ENCODE measurements around the gene PNPLA2.
A peak's percentile ranks its signal among the peaks of the same experiment; 100 is the strongest.

The PNPLA2 gene

DNA sequence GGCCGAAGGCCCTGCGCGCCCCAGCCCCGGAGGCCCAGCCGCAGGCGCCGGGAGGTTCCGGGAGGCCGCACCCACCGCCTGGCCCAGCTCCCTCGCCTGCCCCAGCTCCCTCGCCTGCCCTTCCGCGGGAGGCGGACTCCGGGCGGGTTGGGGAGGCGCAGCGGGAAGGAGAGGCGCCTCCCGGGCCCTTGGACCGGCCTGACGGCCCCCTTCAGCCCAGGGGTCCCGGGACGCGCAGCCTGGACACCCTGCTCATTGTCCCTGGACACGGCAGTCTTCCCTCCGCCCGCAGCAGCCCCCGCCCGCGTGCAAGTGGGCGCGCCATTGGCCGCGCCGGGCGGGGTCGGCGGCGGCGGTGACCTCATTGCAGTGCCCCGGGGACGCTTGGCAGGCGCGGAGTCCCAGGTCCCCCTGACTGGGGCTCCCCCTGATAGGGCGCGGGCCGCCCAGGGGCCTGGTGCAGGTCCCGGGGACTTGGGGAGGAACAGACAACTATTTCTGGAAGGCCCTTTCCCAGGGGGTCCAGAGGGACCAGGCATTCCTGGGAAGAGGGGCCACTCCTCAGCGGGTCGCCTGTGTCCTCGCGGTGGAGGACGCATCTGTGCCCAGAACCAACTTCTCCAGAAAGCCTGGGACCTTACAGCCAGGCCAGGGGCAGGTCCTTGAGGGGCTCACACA, 14.5 kb downstream of the PNPLA2 start:
- no peak for DNase-seq
- peak overlapping the region; percentile 73 for H3K27ac ChIP-seq
- peak overlapping the region; percentile 73 for H3K4me3 ChIP-seq (ENCODE audit: low read depth, low read length)
- H3K36me3 ChIP-seq (replicated peaks), result peaks cover 20% of the 10 kb centered on the region
- in situ Hi-C loops (cut with HindIII; ENCODE audit: low pct_ligation_motif_present, low sequenced_read_pairs), result no loop called here
- H3K27me3 ChIP-seq (replicated peaks), result no peaks in the 10 kb centered on the region
- TF ChIP-seq, protein P1, sequence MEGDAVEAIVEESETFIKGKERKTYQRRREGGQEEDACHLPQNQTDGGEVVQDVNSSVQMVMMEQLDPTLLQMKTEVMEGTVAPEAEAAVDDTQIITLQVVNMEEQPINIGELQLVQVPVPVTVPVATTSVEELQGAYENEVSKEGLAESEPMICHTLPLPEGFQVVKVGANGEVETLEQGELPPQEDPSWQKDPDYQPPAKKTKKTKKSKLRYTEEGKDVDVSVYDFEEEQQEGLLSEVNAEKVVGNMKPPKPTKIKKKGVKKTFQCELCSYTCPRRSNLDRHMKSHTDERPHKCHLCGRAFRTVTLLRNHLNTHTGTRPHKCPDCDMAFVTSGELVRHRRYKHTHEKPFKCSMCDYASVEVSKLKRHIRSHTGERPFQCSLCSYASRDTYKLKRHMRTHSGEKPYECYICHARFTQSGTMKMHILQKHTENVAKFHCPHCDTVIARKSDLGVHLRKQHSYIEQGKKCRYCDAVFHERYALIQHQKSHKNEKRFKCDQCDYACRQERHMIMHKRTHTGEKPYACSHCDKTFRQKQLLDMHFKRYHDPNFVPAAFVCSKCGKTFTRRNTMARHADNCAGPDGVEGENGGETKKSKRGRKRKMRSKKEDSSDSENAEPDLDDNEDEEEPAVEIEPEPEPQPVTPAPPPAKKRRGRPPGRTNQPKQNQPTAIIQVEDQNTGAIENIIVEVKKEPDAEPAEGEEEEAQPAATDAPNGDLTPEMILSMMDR (IDR thresholded peaks at IDR 0.05; ENCODE audit: low read depth, low read length, missing control alignments), result no peak

DNA sequence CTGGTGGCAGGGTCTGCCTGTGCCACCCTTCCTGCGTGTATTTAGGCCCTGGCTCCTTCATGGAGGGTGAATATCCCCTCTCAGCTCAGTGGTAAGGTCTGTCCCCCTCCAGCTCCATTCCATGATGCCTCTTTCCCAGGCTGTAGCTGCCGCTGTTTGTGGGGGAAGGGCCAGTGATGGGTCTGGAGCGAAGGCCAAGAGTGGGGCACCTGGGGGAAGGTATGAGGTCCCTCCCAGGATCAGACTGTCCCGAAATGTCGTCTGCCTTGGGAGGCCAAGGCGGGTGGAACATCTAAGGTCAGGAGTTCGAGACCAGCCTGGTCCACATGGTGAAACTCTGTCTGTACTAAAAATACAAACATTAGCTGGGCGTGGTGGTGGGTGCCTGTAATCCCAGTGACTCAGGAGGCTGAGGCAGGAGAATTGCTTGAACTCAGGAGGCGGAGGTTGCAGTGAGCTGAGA, 15.2 kb downstream of the PNPLA2 start:
- in situ Hi-C loops (cut with HindIII; ENCODE audit: low pct_ligation_motif_present, low sequenced_read_pairs), result no loop called here
- peak; percentile 54 for DNase-seq
- Histone ChIP-seq H3K27me3 (replicated peaks) (no peaks in the 10 kb centered on the region), H3K27ac (peak overlapping the region; percentile 73), H3K4me3 (ENCODE audit: low read depth, low read length) (peak overlapping the region; percentile 73), H3K36me3 (replicated peaks) (peaks cover 26% of the 10 kb centered on the region)
- TF ChIP-seq, protein P1 (IDR thresholded peaks at IDR 0.05; ENCODE audit: low read depth, low read length, missing control alignments), result no peak

DNA sequence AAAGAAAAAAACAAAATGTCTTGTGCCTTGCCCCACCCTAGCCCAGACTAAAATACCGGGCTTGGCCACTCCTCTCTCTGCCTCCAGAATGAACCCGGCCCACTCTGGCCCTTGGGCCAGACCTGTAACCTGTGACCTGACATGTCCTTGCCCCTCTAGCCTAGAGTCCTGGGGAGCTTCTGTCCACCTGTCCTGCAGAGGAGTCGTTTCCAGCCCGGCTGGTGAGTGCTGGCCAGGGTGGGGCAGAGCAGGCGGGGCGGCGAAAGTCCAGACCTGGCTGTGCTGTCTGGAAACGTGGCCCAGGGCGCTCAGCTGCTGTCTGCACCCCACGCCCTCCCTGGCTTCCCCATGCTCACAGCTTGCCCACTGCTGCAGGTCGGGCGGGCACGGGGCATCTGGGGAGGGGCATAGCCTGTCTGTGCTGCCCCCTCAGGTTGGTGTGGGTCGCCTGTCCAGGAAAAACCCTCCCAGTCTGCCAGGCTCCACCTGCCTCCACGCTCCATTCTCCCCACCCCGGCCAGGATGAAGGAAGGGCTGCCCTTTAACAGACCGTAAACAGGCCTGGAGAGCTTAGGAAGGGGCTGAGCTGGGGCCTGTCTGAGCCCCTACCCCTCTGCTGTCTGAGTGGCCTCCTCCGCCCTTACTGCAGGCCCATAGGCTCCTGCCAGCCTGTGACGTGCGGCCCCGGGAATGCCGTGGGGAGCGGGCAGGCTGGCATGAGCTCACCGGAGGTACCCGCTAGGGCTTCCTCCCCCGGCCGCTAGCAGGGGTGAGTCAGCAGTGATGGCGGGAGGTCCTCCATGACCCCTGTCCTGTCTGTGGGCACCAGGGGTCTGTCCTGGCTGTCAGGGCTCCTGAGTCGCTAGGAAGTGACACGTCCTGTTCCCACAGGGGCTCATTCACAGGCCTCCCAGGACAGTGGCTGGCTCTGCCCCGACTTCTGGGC, 15.9 kb downstream of the PNPLA2 start:
- peak overlapping the region; percentile 39 for H3K4me3 ChIP-seq (ENCODE audit: low read depth, low read length)
- in situ Hi-C loops (cut with HindIII; ENCODE audit: low pct_ligation_motif_present, low sequenced_read_pairs), result no loop called here
- TF ChIP-seq, protein P1 (IDR thresholded peaks at IDR 0.05; ENCODE audit: low read depth, low read length, missing control alignments), result no peak
- DNase-seq, result no peak
- H3K27ac ChIP-seq, result peak overlapping the region; percentile 73
- no peaks in the 10 kb centered on the region for H3K27me3 ChIP-seq (replicated peaks)
- peaks cover 34% of the 10 kb centered on the region for H3K36me3 ChIP-seq (replicated peaks)

DNA sequence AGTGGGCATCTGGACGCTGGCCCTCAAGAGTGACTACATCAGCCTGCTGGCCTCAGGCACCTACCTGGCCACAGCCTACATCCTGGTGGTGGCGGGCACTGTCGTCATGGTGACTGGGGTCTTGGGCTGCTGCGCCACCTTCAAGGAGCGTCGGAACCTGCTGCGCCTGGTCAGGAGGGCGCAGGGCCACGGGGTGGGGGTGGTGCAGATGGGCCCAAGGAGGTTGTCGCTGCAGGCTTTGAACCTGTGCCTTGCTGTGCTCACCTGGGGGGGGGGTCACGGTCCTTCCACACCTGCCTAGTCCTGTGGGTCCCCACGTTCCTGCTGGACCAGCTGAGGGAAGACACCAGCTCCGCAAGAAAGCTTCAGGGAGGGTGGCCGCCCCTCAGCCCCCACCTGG, 17.6 kb downstream of the PNPLA2 start:
- no peak overlapping the region for H3K27ac ChIP-seq

DNA sequence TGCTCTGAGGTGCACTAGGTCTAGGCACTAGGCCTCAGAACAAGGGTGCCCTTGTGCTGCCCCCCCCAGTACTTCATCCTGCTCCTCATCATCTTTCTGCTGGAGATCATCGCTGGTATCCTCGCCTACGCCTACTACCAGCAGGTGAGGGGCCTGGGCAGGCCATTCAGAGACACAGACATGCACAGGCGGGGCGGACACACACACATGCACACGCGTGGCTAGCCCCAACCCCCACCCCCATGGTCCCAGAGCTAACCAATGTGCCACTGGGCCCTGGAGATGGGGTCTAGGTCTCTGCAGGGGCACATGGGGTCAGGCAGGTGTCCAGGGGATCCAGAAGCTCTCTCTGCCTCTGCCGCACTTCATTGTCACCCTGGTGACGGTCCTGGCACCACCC, 18.0 kb downstream of the PNPLA2 start:
- Histone ChIP-seq H3K27ac (no peak overlapping the region), H3K4me3 (ENCODE audit: low read depth, low read length) (no peak overlapping the region), H3K27me3 (replicated peaks) (no peaks in the 10 kb centered on the region), H3K36me3 (replicated peaks) (peaks cover 50% of the 10 kb centered on the region)
- DNase-seq, result no peak
- in situ Hi-C loops (cut with HindIII; ENCODE audit: low pct_ligation_motif_present, low sequenced_read_pairs), result no loop called here
- TF ChIP-seq, protein P1 (IDR thresholded peaks at IDR 0.05; ENCODE audit: low read depth, low read length, missing control alignments), result no peak

More for the DNA sequence above, 17.6 kb downstream of the PNPLA2 start:
- peaks cover 49% of the 10 kb centered on the region for H3K36me3 ChIP-seq (replicated peaks)
- no peak overlapping the region for H3K4me3 ChIP-seq (ENCODE audit: low read depth, low read length)
- TF ChIP-seq, protein P1 (IDR thresholded peaks at IDR 0.05; ENCODE audit: low read depth, low read length, missing control alignments), result no peak
- DNase-seq, result no peak
- in situ Hi-C loops (cut with HindIII; ENCODE audit: low pct_ligation_motif_present, low sequenced_read_pairs), result no loop called here
- H3K27me3 ChIP-seq (replicated peaks), result no peaks in the 10 kb centered on the region
